Immature natural killer cell (primary cell): Measurements from ENCODE around the gene TTC23. TPM values are rescaled to one million over a fixed set of nuclear protein-coding genes. Genes with fewer than 3 reads are reported as not detected.

Experiments used
- DNase-seq, 3 donors: peaks; one replicate each; pipeline ENCODE4 v3.0.0; 2022; ENCODE audit warnings: mixed read lengths in 1 of 3
- H3K27ac Mint-ChIP-seq, 6 donors: one replicate each; pipeline ENCODE4 v1.8.0; 2020; ENCODE audit warnings: mixed read lengths in 6 of 6, mild to moderate bottlenecking in 5 of 6, inconsistent platforms in 4 of 6, moderate library complexity in 3 of 6
- H3K27me3 Mint-ChIP-seq, 3 donors: one replicate each; pipeline ENCODE4 v1.8.0; 2020 to 2021; ENCODE audit warnings: low read depth in 3 of 3, mild to moderate bottlenecking in 3 of 3, mixed read lengths in 3 of 3, moderate library complexity in 3 of 3, inconsistent platforms in 1 of 3
- H3K36me3 Mint-ChIP-seq, 3 donors: one replicate each; pipeline ENCODE4 v1.8.0; 2020; ENCODE audit warnings: mixed read lengths in 3 of 3, inconsistent platforms in 2 of 3, mild to moderate bottlenecking in 2 of 3
- H3K4me1 Mint-ChIP-seq, 2 donors: one replicate each; pipeline ENCODE4 v1.8.0; 2020; ENCODE audit warnings: inconsistent platforms in 2 of 2, mild to moderate bottlenecking in 2 of 2, mixed read lengths in 2 of 2, moderate library complexity in 1 of 2
- H3K4me3 Mint-ChIP-seq, 5 donors: one replicate each; pipeline ENCODE4 v1.8.0; 2020; ENCODE audit warnings: mild to moderate bottlenecking in 5 of 5, mixed read lengths in 5 of 5, inconsistent platforms in 3 of 5, moderate library complexity in 3 of 5
- H3K9me3 Mint-ChIP-seq, 6 donors: one replicate each; pipeline ENCODE4 v1.8.0; 2020; ENCODE audit warnings: mild to moderate bottlenecking in 6 of 6, mixed read lengths in 6 of 6, inconsistent platforms in 4 of 6, moderate library complexity in 3 of 6
- polyA plus RNA-seq, 3 donors: library from polyadenylated mRNA; unstranded; fragments of 300-500 nt; fragmentation: Illumina TruSeq; gene quantifications; one replicate each; pipeline ENCODE4 v1.2.3, GENCODE V29; 2021

Gene TTC23
- polyA plus RNA-seq, 3 donors from 2014 or later: 0.21 to 0.25 TPM; not detected in 1

- no peak overlapping the region for H3K27ac Mint-ChIP-seq
- H3K4me3 Mint-ChIP-seq: peak overlapping the region in 1 of 5 donors; percentile 37
- H3K36me3 Mint-ChIP-seq: no peaks in the 10 kb centered on the region
- no peaks in the 10 kb centered on the region for H3K9me3 Mint-ChIP-seq
- DNase-seq: no peak
- H3K4me1 Mint-ChIP-seq: peaks cover 0 to 2% of the 10 kb centered on the region in 2 donors
- H3K27me3 Mint-ChIP-seq: peaks cover 6 to 9% (median 7%) of the 10 kb centered on the region in 3 donors
Measured at GRCh38 chr15:99096173-99096893, 153.0 kb downstream of the TTC23 start.

- Mint-ChIP-seq H3K27ac (no peak overlapping the region), H3K4me3 (no peak overlapping the region), H3K27me3 (peaks cover 5 to 9% (median 6%) of the 10 kb centered on the region in 3 donors), H3K36me3 (no peaks in the 10 kb centered on the region), H3K4me1 (peaks cover 0 to under 1% of the 10 kb centered on the region in 2 donors), H3K9me3 (no peaks in the 10 kb centered on the region)
- no peak for DNase-seq
Measured at GRCh38 chr15:99095626-99096025, 153.8 kb downstream of the TTC23 start.

- DNase-seq: no peak
- peaks cover 3 to 11% (median 6%) of the 10 kb centered on the region in 3 donors for H3K27me3 Mint-ChIP-seq
- H3K4me3 Mint-ChIP-seq: no peak overlapping the region
- H3K36me3 Mint-ChIP-seq: no peaks in the 10 kb centered on the region
- H3K27ac Mint-ChIP-seq: no peak overlapping the region
- no peaks in the 10 kb centered on the region for H3K9me3 Mint-ChIP-seq
- no peaks in the 10 kb centered on the region for H3K4me1 Mint-ChIP-seq
Measured at GRCh38 chr15:99092554-99093172, 156.7 kb downstream of the TTC23 start.

GRCh38 chr15:99090938-99091337, 158.4 kb downstream of the TTC23 start:
- no peak for DNase-seq
- H3K36me3 Mint-ChIP-seq: no peaks in the 10 kb centered on the region
- no peak overlapping the region for H3K27ac Mint-ChIP-seq
- H3K4me3 Mint-ChIP-seq: no peak overlapping the region
- no peaks in the 10 kb centered on the region for H3K4me1 Mint-ChIP-seq
- peaks cover 3 to 11% (median 5%) of the 10 kb centered on the region in 3 donors for H3K27me3 Mint-ChIP-seq
- no peaks in the 10 kb centered on the region for H3K9me3 Mint-ChIP-seq

- Mint-ChIP-seq H3K36me3 (no peaks in the 10 kb centered on the region), H3K27ac (peak overlapping the region in 1 of 6 donors; percentile 45), H3K27me3 (peaks cover 3 to 11% (median 5%) of the 10 kb centered on the region in 3 donors), H3K4me3 (peak overlapping the region in 1 of 5 donors; percentile 19), H3K9me3 (no peaks in the 10 kb centered on the region), H3K4me1 (no peaks in the 10 kb centered on the region)
- no peak for DNase-seq
Measured at GRCh38 chr15:99090011-99090699, 159.2 kb downstream of the TTC23 start.

GRCh38 chr15:99087405-99087943, 161.9 kb downstream of the TTC23 start:
- Mint-ChIP-seq H3K9me3 (no peaks in the 10 kb centered on the region), H3K4me1 (no peaks in the 10 kb centered on the region), H3K27ac (no peak overlapping the region), H3K36me3 (no peaks in the 10 kb centered on the region), H3K4me3 (no peak overlapping the region), H3K27me3 (peaks cover 3 to 13% (median 5%) of the 10 kb centered on the region in 3 donors)
- no peak for DNase-seq

GRCh38 chr15:99086327-99086667, 163.1 kb downstream of the TTC23 start:
- DNase-seq: no peak
- Mint-ChIP-seq H3K27me3 (peaks cover 8 to 13% (median 9%) of the 10 kb centered on the region in 3 donors), H3K36me3 (no peaks in the 10 kb centered on the region), H3K27ac (no peak overlapping the region), H3K9me3 (no peaks in the 10 kb centered on the region), H3K4me3 (no peak overlapping the region), H3K4me1 (no peaks in the 10 kb centered on the region)

Other genes starting within 250 kb of the TTC23 start
- not detected for gene PGPEP1L, start 241.8 kb downstream of the TTC23 start, polyA plus RNA-seq
- not detected for gene SYNM, start 144.5 kb downstream of the TTC23 start, polyA plus RNA-seq
- 10 to 100 TPM; 27.3 to 30.5 (median 27.7) TPM for gene LRRC28, start 1.9 kb upstream of the TTC23 start, polyA plus RNA-seq